ENCODE measurements around the gene CPED1. TPM values are rescaled to one million over a fixed set of nuclear protein-coding genes. Genes with fewer than 3 reads are reported as not detected.

The CPED1 gene
- polyA plus RNA-seq, 1 experiment, result 52.0 TPM

DNA sequence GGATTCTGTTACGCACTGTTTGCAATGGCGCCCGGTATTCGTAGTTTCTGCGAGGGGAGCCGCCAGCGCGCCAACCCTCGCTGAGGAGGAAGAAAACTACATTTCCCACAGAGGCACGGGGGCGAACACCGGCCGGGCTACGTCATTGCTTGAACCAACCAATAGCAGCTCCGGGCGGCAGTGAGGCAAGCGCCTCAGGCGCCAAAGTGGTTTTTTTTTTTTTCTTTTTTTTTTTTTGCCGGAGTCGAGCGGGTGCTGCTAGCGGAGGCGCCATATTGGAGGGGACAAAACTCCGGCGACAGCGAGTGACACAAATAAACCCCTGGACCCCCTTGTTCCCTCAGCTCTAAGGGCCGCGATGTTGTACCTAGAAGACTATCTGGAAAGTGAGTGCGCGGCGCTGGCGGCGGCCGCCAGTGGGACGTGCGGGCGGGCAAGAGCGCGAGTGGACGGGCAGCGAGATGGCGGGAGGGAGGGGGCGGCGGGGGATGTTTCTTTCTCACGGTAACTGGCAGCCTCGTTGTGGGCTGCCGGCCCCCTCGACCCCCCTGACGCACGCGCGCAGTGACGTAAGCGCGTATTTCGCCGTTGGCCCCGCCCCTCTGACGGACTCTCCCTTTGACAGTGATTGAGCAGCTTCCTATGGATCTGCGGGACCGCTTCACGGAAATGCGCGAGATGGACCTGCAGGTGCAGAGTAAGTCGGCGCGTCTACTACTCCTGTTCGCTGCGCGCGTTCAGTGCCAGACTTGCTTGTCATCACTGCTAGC, 37.8 kb upstream of the CPED1 start, which contains the start of gene ING3:
Gene ING3, plus strand, starts transcription at position 239 of the 770 bp plus-strand sequence. Its CDS starts 120 bp downstream, at position 359.
- no peaks in the 10 kb centered on the region for H3K27me3 ChIP-seq (ENCODE audit: control insufficient read depth, insufficient read depth, low read length)
- peak; percentile 96 for DNase-seq (ENCODE audit: low read depth, low spot score)
- H3K9me3 ChIP-seq (ENCODE audit: control insufficient read depth, insufficient read depth, low read length), result no peaks in the 10 kb centered on the region
- H3K4me3 ChIP-seq (ENCODE audit: low read depth, low read length), result peak within 1 kb of the TSS; percentile 89
- peak within 1 kb of the TSS; percentile 93 for H3K27ac ChIP-seq (ENCODE audit: low read depth, low read length)
- TF ChIP-seq, protein P1, sequence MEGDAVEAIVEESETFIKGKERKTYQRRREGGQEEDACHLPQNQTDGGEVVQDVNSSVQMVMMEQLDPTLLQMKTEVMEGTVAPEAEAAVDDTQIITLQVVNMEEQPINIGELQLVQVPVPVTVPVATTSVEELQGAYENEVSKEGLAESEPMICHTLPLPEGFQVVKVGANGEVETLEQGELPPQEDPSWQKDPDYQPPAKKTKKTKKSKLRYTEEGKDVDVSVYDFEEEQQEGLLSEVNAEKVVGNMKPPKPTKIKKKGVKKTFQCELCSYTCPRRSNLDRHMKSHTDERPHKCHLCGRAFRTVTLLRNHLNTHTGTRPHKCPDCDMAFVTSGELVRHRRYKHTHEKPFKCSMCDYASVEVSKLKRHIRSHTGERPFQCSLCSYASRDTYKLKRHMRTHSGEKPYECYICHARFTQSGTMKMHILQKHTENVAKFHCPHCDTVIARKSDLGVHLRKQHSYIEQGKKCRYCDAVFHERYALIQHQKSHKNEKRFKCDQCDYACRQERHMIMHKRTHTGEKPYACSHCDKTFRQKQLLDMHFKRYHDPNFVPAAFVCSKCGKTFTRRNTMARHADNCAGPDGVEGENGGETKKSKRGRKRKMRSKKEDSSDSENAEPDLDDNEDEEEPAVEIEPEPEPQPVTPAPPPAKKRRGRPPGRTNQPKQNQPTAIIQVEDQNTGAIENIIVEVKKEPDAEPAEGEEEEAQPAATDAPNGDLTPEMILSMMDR (IDR thresholded peaks at IDR 0.05; ENCODE audit: low read depth, low read length), result no peak
- ChIA-PET POLR2A (interaction anchor here (0.6 to 1.5 kb wide), 23 partner anchors 12 to 877 kb away, joined by 3 to 17 read pairs (median 4); partner anchors contain the start of gene FAM3C), CTCF (interaction anchor here (0.7 to 2.1 kb wide), 6 partner anchors 37 to 159 kb away, joined by 3 to 10 read pairs (median 3); no protein-coding TSS in a partner anchor)

DNA sequence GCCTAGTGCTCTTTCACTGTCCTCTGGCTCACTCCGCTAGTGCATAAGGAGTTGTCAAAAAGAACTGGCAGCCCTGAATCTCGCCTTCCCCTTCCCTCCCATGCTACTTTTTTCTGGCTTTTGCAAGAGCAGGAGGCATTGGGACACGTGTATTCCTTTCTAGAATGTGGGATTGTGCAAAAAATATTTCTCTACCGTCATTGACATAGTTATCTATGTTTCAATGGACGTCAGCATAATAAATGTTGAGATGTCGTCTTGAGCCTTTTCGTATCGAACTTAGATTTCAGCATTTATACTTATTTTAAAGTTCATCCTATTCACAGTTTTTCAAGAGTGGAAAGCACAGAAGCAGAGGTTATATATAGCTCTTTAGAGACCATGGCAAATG, 37.2 kb upstream of the CPED1 start:
- Histone ChIP-seq H3K4me3 (ENCODE audit: low read depth, low read length) (peak overlapping the region; percentile 89), H3K27ac (ENCODE audit: low read depth, low read length) (no peak overlapping the region), H3K27me3 (ENCODE audit: control insufficient read depth, insufficient read depth, low read length) (no peaks in the 10 kb centered on the region), H3K9me3 (ENCODE audit: control insufficient read depth, insufficient read depth, low read length) (no peaks in the 10 kb centered on the region)
- TF ChIP-seq, protein P1 (IDR thresholded peaks at IDR 0.05; ENCODE audit: low read depth, low read length), result no peak
- POLR2A ChIA-PET, result interaction anchor here (1.0 to 1.5 kb wide), 4 partner anchors 28 to 133 kb away, joined by 4 to 17 read pairs (median 6); no protein-coding TSS in a partner anchor
- DNase-seq (ENCODE audit: low read depth, low spot score), result no peak
- CTCF ChIA-PET, result interaction anchor here (0.9 to 2.1 kb wide), 5 partner anchors 37 to 159 kb away, joined by 3 to 10 read pairs (median 3); no protein-coding TSS in a partner anchor

DNA sequence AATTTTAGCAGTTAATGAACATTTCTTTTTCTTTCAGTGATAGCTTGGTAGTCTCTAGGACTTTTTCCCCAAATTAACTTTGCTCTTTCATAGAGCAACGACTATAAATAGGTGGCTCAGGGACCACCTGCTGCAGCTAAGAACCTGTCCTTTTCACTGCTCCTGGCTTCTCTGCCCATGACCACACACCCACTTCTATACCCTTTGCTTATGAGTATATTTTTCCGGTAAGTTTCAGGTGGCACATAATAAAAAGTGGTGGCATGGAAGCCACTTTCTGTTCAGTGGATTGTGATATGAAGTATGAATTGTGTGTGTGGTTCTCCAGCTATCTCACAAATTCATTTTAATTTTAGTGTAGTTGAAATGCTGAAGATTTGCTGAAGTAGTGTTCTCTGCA, 36.7 kb upstream of the CPED1 start:
- H3K27ac ChIP-seq (ENCODE audit: low read depth, low read length), result no peak overlapping the region
- TF ChIP-seq, protein P1 (IDR thresholded peaks at IDR 0.05; ENCODE audit: low read depth, low read length), result no peak
- POLR2A ChIA-PET, result no interaction called here
- CTCF ChIA-PET, result interaction anchor here (0.9 to 2.4 kb wide), 6 partner anchors 35 to 160 kb away, joined by 3 to 10 read pairs (median 4); no protein-coding TSS in a partner anchor
- H3K9me3 ChIP-seq (ENCODE audit: control insufficient read depth, insufficient read depth, low read length), result no peaks in the 10 kb centered on the region
- no peaks in the 10 kb centered on the region for H3K27me3 ChIP-seq (ENCODE audit: control insufficient read depth, insufficient read depth, low read length)
- peak overlapping the region; percentile 89 for H3K4me3 ChIP-seq (ENCODE audit: low read depth, low read length)
- no peak for DNase-seq (ENCODE audit: low read depth, low spot score)

DNA sequence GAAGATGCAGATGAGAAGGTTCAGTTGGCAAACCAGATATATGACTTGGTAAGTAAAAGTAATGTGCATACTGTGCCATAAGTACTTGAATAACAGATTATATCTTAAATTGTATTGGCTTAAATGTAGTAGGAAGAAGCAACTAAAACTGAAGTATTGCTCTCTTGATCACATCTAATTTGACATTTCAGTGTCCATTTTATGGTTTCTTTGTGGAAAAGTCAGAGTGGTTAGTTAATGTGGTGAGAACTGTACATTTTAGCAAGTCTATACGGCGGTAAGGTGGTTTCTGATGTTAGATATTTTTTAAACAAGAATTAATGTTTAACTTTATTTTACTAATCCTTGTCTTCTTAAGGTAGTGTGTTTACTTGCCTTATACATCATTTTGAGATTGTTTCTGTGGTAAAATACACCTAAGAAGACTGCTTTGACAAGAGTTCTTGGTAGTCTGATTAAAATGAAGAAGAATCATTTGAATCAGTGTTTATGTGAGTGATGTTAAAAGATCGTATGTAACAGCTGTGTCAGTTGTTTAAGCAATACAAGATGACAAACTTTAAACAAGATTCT, 32.8 kb upstream of the CPED1 start:
- no peak for DNase-seq (ENCODE audit: low read depth, low spot score)
- CTCF ChIA-PET, result no interaction called here
- Histone ChIP-seq H3K27me3 (ENCODE audit: control insufficient read depth, insufficient read depth, low read length) (no peaks in the 10 kb centered on the region), H3K4me3 (ENCODE audit: low read depth, low read length) (no peak overlapping the region), H3K27ac (ENCODE audit: low read depth, low read length) (no peak overlapping the region), H3K9me3 (ENCODE audit: control insufficient read depth, insufficient read depth, low read length) (no peaks in the 10 kb centered on the region)
- POLR2A ChIA-PET, result no interaction called here
- TF ChIP-seq, protein P1 (IDR thresholded peaks at IDR 0.05; ENCODE audit: low read depth, low read length), result no peak

Data from AG04450 (cell line).